IPS-NIHi11 (cell line): Measurements from ENCODE around the gene SMIM41.
"Not testable (repeated sequence)": the region's sequence is repeated elsewhere in the genome, so short reads cannot be mapped to it uniquely, and the experiment has no call there.

Experiments
- DNase-seq: peaks from one replicate; pipeline ENCODE4 v3.0.0; 2012; ENCODE audit warnings: mixed read lengths, low spot score

The SMIM41 gene

DNA sequence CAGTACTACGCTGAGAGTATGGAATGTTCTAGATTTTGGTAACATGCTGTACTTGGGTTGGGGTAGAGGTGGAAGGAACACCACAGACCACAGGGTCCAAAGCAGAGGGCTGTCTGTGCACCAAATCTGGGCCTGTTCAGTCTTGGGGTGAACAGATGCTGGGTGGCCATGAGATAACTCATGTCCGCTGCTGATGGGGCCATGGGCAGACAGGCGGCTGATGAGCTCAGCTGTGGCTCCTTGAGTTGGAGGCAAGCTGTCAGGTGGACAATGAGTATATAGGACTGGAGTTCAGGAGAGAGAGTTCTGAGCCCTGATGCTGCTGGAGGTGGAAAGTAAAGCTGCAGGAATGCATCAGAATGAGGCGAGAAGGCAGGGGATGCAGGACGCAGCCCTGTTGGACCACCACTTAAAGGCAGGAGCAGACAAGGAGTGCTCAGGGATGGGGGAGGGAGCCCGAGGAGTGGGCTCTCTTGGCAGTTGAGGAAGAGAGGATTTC, 6.2 kb downstream of the SMIM41 start:
- DNase-seq, result no peak

DNA sequence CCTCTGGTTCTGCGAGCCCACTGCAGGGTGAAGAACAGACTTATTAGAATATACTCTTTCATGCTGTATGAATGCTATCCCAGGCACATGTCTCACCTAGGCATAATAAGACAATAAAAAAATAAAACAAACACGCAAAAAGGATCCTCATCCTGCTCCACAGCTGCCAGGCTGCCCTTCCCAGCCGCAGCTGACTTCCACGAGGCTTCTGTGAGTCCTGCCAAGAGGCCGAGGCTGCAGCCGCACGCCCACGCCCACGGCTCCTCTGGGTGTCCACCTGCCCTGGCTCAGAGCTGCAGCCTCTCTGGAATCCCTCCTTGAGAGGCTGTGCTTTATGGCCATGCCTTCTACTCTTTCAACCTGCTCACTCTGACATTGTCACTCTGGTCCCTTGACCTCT, 6.9 kb downstream of the SMIM41 start:
- no peak for DNase-seq

DNA sequence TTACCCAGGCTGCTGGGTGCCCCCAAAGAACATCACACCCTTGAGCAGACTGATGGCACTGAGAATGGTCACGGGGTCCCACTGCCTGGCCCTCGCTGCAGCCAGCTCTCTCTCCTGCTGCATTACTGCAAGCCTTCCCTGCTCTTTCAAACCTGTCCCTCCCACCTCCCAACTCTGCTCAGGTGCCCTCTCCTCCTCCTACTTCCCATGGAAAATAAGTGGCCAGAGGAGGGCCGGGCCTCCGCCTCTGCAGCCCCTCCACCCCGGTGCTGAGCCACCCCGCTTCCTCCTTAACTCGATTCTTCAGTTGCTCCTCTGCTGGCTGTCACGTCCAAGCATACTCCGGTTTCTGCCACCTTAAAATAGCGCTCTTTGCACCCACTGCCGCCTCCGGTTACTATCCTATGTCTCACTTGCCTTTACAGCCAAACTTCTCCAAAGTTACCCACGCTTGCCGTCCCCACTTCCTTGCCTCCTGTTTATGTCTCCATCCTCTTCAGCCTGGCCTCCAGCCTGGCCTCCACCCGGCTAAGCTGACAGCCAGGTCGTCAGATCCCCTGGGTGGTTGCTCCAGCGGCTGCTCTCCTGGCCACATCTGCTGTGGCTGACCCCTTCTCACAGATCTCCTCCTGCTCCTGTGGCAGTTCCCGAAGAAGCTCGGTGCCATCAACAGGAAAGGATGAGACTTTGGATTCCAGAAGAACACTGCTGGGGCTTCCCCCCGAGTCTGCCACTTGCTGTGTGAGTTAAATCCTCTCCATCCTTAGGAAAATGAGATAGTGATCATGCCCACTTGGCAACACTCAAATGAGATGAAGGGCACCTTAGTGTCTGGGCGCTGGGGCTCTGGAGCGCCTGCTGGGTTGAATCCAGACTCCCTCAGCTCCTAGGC, 7.7 kb downstream of the SMIM41 start:
- DNase-seq, result no peak

DNA sequence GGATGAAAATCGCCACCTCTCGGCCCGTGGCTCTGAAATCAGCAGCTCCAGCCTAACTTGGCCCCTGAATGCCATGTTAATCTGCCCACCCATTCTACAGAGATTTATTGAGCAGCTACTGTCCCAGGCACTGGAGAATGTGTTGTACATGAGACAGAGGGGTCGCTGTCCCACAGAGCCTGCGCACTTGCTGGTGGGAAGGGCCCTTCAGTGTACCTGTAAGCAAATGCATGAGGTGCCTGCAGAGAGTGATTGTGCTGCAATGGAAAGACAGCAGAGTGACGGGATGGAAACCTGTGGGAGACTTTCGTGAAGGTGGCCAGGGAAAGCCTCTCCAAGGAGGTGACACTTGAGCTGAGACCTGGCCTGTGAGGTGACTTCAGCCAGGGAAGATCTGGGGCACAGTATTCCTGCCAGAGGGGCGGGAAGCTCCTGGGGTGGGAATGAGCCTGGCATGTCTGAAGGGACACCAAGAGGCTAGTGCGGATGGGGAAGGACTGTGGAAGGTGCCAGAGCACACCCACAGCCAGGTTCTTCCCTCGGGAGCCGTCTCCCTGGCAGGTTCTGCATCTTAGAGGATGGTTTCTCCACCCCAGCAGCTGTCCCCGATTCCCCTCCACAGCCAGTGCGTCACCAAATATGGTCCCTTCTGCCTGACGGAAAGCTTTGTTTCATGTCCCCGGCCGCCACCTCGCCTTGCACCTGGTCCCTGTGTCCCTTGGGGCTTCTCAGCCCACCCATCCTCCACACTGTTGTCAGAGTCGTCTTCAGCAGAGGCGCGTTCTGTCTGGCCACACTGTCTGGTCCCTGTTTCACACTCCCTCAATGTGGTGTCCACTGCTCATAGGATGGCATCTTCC, 8.7 kb downstream of the SMIM41 start:
- DNase-seq, result no peak

DNA sequence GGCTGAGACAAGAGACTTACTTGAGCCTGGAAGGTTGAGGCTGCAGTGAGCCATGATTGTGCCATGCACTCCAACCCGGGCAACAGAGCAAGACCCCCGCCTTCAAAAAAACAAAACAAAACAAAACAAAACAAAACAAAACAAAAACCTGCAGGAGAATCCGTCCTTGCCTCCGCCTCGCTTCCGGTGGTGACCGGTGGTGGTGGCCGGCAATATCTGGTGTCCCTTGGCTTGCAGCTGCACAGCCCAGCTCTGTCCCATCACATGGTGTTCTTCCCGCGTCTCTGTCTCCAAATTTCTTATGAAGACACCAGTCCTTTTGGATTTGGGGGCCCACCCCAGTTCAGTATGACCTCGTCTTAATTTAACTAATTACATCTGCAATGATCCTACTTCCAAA, 10.0 kb downstream of the SMIM41 start:
- DNase-seq, result no peak

DNA sequence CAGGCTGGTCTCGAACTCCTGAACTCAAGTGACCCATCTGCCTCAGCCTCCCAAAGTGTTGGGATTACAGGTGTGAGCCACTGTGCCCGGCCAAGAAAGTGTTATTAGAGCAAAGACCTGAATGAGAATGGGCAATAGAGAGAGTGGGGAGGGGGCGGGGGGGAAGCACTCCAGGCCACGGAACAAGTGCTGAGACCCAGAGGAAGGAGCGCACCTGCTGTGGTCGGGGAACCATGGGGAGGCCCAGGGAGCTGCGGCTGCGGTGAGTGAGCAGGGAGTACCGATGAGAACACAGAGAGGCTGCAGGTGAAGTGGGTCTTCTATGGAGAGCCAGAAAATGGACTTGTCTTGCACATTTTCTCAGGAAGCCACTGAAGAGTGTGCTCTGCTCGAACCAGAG, 10.8 kb downstream of the SMIM41 start:
- DNase-seq, result no peak

DNA sequence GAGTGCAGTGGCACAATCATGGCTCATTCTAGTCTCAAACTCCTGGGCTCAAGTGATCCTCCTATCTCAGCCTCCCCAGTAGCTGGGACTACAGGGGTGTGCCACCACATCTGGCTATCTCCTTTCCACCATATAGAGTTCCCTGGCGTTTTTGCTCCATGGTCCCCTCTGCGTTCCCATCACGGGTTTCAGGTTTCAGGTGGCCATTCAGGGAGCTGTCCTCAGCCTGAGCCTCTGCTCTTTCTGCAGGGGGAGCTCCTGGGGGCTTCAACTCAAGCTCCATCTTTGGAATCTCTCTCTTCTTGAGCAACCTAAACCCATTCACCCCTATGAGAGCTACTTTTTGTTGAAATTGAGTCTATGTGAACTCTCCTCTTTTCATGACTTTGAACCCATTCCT, 11.6 kb downstream of the SMIM41 start:
- DNase-seq, result peak; percentile 49

DNA sequence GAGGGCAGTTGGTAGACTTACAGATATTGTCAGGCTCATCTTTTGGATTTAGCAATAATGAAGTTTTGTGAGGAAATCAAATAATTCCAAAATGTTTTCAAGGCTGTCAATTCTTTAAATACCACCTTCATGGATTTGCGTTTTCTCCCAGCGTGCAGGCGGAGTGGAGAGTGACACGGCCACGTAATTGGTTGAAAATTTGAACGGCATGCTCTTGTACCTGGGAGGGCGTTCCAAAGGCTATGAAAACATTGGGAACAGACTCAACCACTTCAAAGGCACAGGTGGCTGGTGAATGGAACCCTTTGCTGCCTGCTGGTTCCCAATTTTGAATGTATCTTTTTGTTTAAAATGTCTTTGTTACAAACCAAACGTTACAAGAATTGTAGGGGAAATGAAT, 12.4 kb downstream of the SMIM41 start:
- DNase-seq, result peak; percentile 23

DNA sequence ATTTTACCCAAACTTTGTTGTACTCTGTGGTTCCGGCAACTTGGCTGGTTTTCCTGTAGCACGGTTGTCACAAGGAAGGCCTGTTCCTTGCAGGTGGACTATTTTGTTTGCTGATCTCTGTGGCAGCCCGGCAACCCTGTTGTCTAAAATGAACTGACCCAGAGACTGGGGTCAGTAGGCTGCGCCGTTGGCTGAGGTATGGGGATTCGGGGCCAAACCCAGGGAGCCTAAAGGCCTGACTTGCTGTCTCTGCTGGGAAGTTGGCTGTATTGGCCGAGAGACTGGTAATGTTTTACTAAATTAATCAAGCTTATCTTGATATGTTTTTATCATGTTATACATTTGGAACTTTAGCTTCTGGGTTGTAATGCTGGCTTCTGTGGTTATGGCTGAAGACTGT, 13.8 kb downstream of the SMIM41 start:
- no peak for DNase-seq

DNA sequence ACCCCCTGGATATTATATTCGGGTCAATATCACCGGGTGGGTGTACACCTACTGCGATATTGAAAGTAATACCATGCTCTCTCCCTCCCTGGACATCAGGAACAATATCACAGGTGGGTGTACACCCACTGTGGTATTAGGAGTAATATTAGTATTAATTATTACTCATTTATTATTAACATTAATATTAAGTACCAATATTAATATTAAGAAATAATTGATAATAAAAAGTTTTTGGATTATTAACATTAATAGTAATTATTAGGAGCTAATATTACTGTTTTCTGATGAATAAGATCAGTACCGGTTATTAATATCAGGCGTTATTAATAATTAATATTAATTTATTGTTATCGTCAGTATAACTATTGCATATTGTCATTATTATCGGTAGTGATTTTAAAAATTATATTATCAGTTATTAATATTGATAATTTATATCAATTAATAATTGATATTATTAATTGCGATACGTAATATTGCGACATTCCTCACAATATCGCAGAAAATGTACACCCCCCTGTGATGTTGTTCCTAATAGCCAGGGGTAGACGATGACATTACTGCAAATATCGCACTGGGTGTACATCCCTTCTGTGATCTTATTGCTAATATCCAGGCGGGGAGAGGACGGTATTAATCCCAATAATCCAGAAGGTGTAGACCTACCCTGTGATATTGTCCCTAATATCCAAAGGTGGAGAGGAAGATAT, 17.0 kb downstream of the SMIM41 start:
- no peak for DNase-seq

DNA sequence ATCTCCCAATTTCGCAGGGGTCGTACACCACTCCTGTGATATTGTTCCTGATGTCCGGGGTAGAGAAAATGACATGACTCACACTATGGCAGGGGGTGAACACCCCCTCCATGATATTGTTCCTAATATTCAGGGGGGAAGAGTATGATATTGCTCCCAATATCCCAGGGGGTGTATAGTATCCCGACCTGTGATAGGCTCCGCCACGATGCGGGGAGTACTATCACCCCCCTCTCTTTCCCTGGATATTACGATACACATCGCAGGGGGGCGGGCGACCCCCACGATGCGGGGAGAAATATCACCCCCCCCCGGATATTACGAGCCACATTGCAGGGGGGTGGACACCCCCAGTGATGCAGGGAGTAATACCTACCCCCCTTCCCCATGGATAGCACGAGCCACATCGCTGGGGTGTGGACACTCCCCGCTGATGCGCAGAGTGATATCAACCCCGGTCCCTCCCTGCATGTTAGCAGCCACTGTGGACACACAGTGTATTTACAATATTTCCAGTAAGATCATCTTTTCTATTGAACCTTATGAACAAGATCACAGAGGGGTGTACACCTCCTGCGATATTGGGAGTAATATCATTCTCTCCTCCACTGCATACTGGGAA, 17.7 kb downstream of the SMIM41 start:
- no peak for DNase-seq

DNA sequence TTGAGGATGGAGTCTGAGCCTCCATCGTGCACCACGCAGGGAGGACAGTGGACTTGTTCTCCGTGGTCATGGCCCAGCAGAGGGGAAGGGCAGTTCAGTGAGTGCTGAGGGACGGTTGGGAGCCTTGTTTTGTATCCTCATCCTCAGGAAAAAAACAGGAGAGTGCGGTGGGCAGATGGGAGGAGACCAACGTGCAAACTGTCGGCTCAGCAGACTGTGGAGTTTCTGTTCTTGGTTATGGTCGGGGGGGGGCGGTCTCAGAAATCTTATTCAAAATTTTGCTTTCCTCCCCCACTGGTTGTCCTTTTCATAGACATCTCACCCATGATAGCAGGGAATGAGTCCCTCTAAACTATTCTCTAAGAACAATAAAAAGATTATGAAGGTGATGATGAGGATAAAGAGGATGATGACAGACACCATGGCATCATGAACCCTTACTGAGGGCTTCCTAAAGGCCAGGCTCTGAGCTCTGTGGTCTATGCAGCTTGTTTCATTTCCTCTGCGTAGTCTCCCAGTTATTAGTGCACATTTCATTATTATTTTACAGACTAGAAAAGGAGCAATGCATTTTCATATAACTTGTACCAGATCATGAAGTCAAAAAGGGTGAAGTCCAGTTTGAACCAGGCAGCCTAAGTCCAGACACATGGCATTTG, 25.1 kb downstream of the SMIM41 start:
- not testable (repeated sequence) for DNase-seq

DNA sequence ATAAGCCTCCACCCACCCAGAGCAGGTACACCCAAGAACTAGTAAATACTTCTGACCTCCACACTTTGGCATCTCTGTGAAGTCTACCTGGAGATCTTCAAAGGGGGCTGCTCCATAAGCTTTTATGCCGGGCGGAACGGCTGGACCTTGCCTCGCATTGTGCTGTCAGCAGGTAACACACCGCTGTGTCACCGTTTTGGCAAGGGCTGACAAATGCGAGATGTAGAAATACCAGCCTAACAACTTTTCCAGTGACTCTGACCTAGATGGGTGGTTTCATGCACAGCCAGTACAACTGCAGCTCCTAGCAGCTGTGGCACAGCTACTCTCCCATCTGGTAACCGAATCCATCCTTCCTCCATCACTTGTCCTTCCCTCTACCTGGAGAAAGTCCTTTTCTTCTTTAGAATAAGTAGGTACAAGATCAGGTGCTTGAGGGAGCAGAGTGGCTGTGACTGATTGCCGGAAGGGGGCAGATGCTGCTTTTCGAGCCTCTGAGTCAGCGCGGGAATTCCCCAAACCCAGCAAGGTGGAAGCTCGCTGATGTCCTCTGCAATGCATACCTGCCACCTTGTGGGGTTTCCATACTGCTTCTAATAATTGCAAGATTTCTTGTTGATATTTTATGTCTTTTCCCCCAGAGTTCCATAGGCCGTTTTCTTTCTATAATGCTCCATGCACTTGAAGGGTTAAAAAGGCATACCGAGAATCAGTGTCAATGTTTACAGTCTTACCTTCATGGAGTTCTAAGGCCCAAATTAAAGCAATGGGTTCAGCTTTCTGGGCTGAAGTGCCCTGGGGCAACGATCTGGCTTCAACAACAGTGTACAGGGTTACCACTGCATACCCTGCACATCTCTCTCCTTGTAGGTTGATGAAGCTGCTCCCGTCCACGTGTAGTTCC, 37.0 kb downstream of the SMIM41 start:
- DNase-seq, result not testable (repeated sequence)

DNA sequence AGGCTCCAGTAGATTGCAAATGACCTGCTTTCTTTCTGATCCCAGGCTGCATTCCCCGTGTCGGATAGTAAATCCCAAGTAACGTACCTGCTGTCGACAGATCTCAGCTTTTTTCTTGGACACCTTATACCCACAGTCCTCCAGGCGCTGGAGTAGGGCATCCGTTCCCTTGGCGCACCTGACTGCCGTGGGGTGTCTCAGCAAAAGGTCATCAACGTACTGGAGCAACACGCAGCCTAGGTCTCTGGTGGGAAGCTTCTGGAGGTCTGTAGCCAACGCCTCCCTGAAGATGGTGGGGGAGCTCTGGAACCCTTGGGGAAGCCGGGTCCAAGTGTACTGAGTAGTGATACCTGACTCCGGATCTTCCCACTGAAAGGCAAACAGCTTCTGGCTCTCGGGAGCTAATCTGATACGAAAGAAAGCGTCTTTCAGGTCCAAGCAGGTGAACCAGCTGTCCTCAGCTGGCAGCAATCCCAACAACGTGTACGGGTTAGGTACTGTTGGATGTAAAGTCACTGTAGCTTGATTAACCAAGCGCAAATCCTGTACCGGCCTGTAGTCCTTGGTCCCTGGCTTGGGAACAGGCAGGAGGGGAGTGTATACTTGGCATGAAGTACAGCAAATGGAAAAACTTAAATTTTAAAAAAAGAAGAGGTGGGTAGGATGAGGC, 38.4 kb downstream of the SMIM41 start:
- DNase-seq, result not testable (repeated sequence)

DNA sequence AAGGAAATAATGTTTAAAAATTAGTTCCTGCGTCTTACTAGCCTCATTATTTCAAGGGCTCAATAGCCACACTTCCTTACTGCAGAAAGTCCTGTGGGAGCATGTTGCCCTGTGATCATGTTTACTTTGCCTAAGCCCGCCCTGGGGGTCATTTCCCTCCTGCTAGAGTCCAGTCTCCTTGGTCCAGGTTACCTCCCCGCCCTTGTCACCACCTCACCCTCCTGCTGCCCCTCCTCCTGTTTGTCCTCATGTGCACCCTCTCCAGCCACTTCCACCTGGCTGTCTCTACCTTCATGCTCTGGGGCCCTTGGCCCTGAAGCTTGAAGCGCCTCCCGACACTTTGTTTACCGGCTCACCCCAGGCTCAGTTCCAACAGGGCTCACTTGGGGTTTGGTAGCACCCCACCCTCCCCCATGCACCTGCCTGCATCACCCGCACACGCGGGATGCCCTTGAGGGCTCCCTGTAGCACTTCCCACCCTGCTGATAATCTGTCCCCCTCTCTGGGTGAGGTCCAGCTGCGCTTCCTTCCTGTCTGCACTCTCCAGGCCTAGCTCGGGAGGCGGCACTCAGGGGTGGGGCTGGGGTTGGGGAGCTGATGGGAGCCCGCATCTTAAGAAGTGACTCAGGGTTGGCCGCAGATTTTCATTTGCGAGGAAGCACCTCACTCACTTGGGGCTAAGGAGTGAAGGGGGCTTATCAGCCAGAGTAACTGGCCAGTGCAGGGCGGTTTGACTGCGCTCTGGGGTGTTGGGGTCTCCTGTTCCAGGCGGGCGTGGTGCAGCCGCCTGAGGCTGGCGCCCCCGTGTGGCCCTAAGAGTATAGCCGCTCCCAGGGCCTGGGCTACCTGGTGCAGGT, 40.1 kb downstream of the SMIM41 start:
- peak; percentile 90 for DNase-seq

DNA sequence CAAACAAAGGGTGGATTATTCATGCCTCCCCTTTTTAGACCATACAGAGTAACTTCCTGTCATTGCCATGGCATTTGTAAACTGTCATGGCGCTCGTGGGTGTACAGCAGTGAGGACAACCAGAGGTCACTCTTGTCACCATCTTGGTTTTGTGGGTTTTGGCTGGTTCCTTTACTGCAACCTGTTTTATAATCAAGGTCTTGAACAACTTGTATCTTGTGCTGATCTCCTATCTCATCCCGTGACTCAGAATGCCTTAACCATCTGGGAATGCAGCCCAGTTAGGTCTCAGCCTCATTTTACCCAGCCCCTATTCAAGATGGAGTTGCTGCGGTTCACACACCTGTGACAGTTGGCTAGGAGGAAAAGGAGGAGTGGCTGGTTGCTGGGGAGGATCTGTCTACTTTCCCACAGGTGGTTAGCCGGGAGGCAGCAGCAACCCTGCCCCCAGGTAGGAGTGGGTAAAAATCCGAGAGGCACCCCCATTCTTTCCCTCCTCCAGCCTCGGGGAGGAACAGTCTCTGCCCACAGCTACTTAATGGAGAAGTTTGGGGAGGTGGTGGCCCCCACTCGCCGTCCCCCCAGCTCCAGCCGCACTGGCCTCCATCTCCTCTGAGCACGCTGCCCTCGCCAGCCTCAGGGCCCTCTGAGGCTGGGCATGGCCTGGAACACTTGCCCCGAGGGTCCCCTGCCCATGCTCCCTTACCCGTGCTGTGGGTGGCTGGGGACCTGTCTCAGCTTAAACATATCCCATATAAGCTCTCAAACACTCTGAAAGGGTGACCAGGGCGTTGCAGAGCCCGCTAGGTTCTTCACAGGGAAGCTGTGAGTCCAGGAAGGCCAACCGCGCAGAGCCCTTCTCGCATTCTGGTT, 41.7 kb downstream of the SMIM41 start:
- DNase-seq, result no peak

DNA sequence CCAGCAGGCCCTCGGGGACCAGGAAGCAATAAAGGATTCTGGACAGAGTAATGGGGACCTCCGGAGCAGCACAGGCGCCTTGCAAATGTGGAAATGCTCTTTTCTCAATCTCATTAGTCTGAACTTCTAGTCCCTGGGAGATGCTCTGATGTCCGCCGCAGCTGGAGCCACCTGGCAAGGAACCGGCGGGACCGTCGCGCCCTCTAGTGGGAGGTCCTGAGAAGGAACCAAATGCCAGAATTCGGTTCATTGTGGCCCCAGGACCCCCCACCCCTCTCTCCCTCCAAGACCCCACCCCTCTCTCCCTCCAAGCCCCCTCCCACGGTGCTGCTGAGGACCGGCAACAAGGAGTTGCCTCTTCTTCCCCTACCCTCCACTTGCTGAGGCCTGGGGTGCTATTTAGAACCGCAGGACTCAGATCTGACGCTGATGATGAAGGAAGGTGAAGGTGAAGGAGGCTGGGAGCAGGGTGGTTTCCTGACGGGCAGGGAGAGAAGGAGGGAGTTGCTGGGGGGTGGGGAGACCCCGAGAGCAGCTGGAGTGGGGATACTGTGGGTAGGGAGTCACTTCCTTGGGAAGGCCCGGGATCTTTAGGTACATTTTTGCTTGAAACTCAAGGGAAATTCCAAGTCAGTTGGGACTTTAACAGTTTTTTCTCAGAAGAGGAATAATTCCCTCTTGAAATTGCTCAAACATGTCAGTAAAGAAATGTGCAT, 42.5 kb downstream of the SMIM41 start:
- peak; percentile 78 for DNase-seq
